C4-2B (cell line): ENCODE measurements around the gene LTBP2.

Experiments
- H3K27ac ChIP-seq: fragments of 450-650 bp; 2 replicates; pipeline ENCODE4 v1.5.1; 2017
- CTCF ChIP-seq: fragments of 450-650 bp; conservative IDR thresholded peaks from 2 replicates; pipeline ENCODE4 v1.5.1; 2017; ENCODE audit warnings: mild to moderate bottlenecking
- ZFX ChIP-seq: fragments of 450-650 bp; IDR thresholded peaks from 2 replicates; pipeline ENCODE4 v1.6.1; 2017

The LTBP2 gene

DNA sequence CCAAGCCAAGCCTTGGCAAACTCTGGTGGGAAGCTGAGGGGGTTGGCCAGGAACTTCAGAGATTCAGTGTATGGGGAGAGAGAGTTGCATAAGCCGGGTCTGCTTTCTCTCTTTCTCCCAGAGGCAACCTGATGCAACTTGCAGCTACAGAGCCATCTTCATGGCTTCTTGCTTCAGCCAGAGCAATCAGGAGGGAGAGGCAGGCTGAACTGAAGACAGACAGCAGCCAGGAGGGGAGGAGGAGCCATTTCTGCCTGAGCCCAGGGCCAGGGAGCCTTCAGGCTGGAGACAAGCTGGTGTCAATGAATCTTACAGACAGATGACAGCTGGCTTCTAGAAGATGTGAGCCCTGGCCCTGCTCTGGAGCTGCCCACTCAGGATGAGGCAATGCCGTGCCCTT is 137.7 kb downstream of the LTBP2 start:
- TF ChIP-seq CTCF = no peak
- TF ChIP-seq ZFX = no peak
- H3K27ac ChIP-seq = no peak overlapping the region

DNA sequence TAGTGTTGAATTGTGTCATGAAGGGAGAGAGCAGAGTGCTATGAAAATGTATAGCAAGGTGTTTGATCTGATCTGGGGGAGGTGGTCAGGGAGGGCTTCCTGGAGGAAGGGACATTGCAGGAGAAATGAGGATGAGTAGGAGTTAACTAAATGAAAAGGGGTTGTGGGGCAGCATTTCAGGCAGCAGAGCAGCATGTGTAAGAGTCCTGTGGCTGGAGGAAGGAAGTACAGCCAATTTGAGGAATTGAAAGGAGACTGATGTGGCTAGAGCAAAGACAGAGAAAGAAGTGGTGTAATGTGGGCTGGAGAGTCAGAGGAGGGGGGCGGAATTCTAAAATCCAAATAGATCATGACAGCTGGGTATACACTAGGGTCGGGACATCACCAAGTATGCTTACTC is 139.4 kb downstream of the LTBP2 start:
- TF ChIP-seq ZFX (no peak), CTCF (no peak)
- no peak overlapping the region for H3K27ac ChIP-seq

- TF ChIP-seq ZFX (no peak), CTCF (no peak)
- no peak overlapping the region for H3K27ac ChIP-seq
Measured at GRCh38 chr14:74469548-74470518, 142.2 kb downstream of the LTBP2 start.

- TF ChIP-seq CTCF (no peak), ZFX (no peak)
Measured at GRCh38 chr14:74468513-74468912, 143.5 kb downstream of the LTBP2 start.

DNA sequence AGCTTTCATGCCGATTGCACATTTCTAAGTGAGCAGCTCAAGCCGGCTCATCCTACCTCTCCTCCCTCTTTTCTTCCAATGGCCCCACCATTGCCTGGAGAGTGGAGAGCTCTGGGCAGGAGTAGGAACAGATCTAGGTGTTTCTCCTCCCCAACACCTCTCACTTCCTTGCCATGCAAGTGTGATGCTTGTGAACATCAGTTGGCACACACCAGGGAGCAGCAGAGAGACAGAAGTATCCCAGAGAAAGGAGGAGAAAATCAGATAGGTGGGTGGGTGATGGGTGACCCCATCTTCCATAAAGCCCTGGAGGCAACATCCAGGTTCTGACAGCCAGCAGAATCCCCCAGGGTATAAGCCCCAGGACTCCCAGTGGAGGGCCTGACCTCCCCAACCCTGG is 146.7 kb downstream of the LTBP2 start:
- no peak for TF ChIP-seq ZFX
- no peak for TF ChIP-seq CTCF
- H3K27ac ChIP-seq = no peak overlapping the region

More at GRCh38 chr14:74468513-74468912, 143.5 kb downstream of the LTBP2 start:
- no peak overlapping the region for H3K27ac ChIP-seq

DNA sequence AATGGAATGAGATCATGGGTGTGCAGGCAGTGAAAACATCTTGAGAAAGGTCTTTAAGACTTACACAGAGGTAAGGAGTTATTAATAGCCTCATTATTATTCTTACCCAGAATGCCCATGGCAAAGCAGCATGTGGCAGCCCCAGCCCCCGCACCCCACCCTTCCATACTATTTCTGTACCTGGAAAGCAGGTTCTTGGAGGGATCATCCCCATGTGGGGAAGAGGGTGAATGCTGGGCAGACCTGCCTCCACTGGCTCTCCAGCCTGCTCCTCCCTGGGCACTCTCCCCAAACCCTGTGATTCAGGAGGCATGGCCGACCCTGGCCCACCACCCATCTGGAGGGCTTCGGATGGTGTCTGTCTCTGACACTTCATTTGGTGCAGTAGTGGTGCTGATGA is 147.3 kb downstream of the LTBP2 start:
- no peak for TF ChIP-seq ZFX
- TF ChIP-seq CTCF = no peak

DNA sequence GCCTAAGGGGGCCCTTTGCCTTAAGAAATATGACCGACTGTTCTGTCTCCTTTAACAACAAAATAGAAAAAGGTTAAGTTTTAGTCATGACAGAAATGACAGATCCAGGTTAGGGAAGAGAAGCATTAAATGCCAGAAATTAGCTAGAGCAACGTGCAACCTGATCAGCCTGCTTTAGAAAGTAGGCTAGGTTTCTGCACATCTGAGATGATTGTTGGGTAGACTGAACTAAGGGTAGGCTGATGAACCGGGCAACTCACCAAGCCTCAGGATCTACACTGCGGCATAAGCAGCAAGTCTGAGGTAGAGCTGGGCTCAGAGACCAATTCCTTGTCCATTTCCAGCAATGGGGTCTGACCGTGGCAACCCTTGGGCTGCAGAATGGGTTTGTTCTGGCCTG is 148.3 kb downstream of the LTBP2 start:
- TF ChIP-seq ZFX = no peak
- TF ChIP-seq CTCF = no peak

More for the DNA sequence above, 147.3 kb downstream of the LTBP2 start:
- H3K27ac ChIP-seq = no peak overlapping the region

More for the DNA sequence above, 148.3 kb downstream of the LTBP2 start:
- H3K27ac ChIP-seq = no peak overlapping the region
